Natural killer cell treated with Interleukin-12 subunit alpha and Interleukin-12 subunit beta and Interleukin-15 and Interleukin-18, amount 100 ng/mL, for 72 hours (primary cell): ENCODE data around the gene GBP3. TPM values are rescaled to one million over a fixed set of nuclear protein-coding genes. Genes with fewer than 3 reads are reported as not detected.
"Not testable (repeated sequence)": the region's sequence is repeated elsewhere in the genome, so short reads cannot be mapped to it uniquely, and the experiment has no call there.

ENCODE experiments used
- ATAC-seq, 2 donors: fragments of 150-1000 bp; cut with Tn5 transposase in 1 of 2; sonication (Bioruptor Pico), chemical (Tn5 transposase) in 1 of 2; 2 replicates each; pipeline ENCODE4 v1.10.0; 2021
- DNase-seq: peaks from one replicate; pipeline ENCODE4 v3.0.0; 2022; ENCODE audit warnings: low spot score
- H3K27ac Mint-ChIP-seq, 2 donors: 1 replicate in 1 of 2; 2 replicates in 1 of 2; pipeline ENCODE4 v1.8.0; 2022; ENCODE audit warnings: mixed read lengths in 2 of 2, mild to moderate bottlenecking in 1 of 2, moderate library complexity in 1 of 2
- H3K27me3 Mint-ChIP-seq, 2 donors: 1 replicate in 1 of 2; 2 replicates in 1 of 2; pipeline ENCODE4 v1.8.0; 2022; ENCODE audit warnings: mixed read lengths in 2 of 2
- H3K36me3 Mint-ChIP-seq: one replicate; pipeline ENCODE4 v1.8.0; 2022; ENCODE audit warnings: mixed read lengths
- H3K4me1 Mint-ChIP-seq, 2 donors: 1 replicate in 1 of 2; 2 replicates in 1 of 2; pipeline ENCODE4 v1.8.0; 2022; ENCODE audit warnings: low read depth in 2 of 2, mixed read lengths in 2 of 2, mild to moderate bottlenecking in 1 of 2
- H3K4me3 Mint-ChIP-seq: one replicate; pipeline ENCODE4 v1.8.0; 2022; ENCODE audit warnings: mixed read lengths
- H3K9me3 Mint-ChIP-seq: 2 replicates; pipeline ENCODE4 v1.8.0; 2022; ENCODE audit warnings: mixed read lengths
- total RNA-seq, 2 donors: library from RNA; stranded (reverse); gene quantifications; one replicate each; pipeline ENCODE4 v1.2.3, GENCODE V29; 2022

The GBP3 gene
- total RNA-seq = 10 to 100 TPM; 36.6 to 88.6 TPM

GRCh38 chr1:89022167-89022959 is at the start of gene GBP3:
Gene GBP3 (minus strand): TSS chr1:89022866. CDS start chr1:89020721, 2,145 bp downstream.
- Mint-ChIP-seq H3K27me3 (no peaks in the 10 kb centered on the region), H3K36me3 (peaks cover 33% of the 10 kb centered on the region), H3K4me1 (peaks cover 42 to 45% of the 10 kb centered on the region in 2 donors), H3K4me3 (peak within 1 kb of the TSS; percentile 95), H3K9me3 (no peaks in the 10 kb centered on the region), H3K27ac (peak within 1 kb of the TSS; percentile 84 to 95)
- ATAC-seq = peak; percentile 86 to 89
- DNase-seq = no peak

- Mint-ChIP-seq H3K27ac (peak overlapping the region; percentile 92 to 99), H3K4me3 (peak overlapping the region; percentile 93), H3K9me3 (peaks cover 15% of the 10 kb centered on the region), H3K27me3 (no peaks in the 10 kb centered on the region), H3K4me1 (peaks cover 21 to 24% of the 10 kb centered on the region in 2 donors), H3K36me3 (peaks cover 13% of the 10 kb centered on the region)
- ATAC-seq (peak in 1 of 2 donors; percentile 32), DNase-seq (no peak)
Measured at GRCh38 chr1:89070509-89070908, 47.8 kb upstream of the GBP3 start.

- H3K27ac Mint-ChIP-seq = peak overlapping the region; percentile 92 to 99
- ATAC-seq (peak in 1 of 2 donors; percentile 51), DNase-seq (no peak)
- H3K36me3 Mint-ChIP-seq = peaks cover 16% of the 10 kb centered on the region
- H3K9me3 Mint-ChIP-seq = peaks cover 15% of the 10 kb centered on the region
- H3K4me3 Mint-ChIP-seq = peak overlapping the region; percentile 93
- no peaks in the 10 kb centered on the region for H3K27me3 Mint-ChIP-seq
- peaks cover 21 to 28% of the 10 kb centered on the region in 2 donors for H3K4me1 Mint-ChIP-seq
Measured at GRCh38 chr1:89069951-89070350, 47.3 kb upstream of the GBP3 start.

GRCh38 chr1:89068291-89068690 is 45.6 kb upstream of the GBP3 start:
- Mint-ChIP-seq H3K27ac (peak overlapping the region; percentile 65 to 99), H3K9me3 (peaks cover 6% of the 10 kb centered on the region), H3K36me3 (peaks cover 17% of the 10 kb centered on the region), H3K27me3 (no peaks in the 10 kb centered on the region), H3K4me3 (peak overlapping the region; percentile 28), H3K4me1 (peaks cover 27 to 38% of the 10 kb centered on the region in 2 donors)
- ATAC-seq = no peak
- no peak for DNase-seq

GRCh38 chr1:89065079-89065868 is 42.6 kb upstream of the GBP3 start, which contains the start of gene GBP1:
Gene GBP1 (minus strand): TSS chr1:89065208. CDS start chr1:89063234, 1,974 bp downstream.
- Mint-ChIP-seq H3K27me3 (no peaks in the 10 kb centered on the region), H3K9me3 (peaks cover 3% of the 10 kb centered on the region), H3K4me1 (peaks cover 42 to 62% of the 10 kb centered on the region in 2 donors), H3K36me3 (peaks cover 39% of the 10 kb centered on the region), H3K27ac (peak within 1 kb of the TSS; percentile 90 to 100), H3K4me3 (peak within 1 kb of the TSS; percentile 98)
- DNase-seq (no peak), ATAC-seq (peak; percentile 85 to 91)

- Mint-ChIP-seq H3K9me3 (peaks cover 3% of the 10 kb centered on the region), H3K36me3 (peaks cover 44% of the 10 kb centered on the region), H3K27me3 (no peaks in the 10 kb centered on the region), H3K4me1 (peaks cover 39 to 60% of the 10 kb centered on the region in 2 donors), H3K27ac (peak overlapping the region; percentile 90 to 100), H3K4me3 (peak overlapping the region; percentile 98)
- DNase-seq = no peak
- ATAC-seq = peak; percentile 54 to 68
Measured at GRCh38 chr1:89064632-89065031, 42.0 kb upstream of the GBP3 start.

GRCh38 chr1:89063094-89063493 is 40.4 kb upstream of the GBP3 start:
- no peak for ATAC-seq
- H3K4me1 Mint-ChIP-seq = peaks cover 34 to 54% of the 10 kb centered on the region in 2 donors
- peaks cover 54% of the 10 kb centered on the region for H3K36me3 Mint-ChIP-seq
- no peaks in the 10 kb centered on the region for H3K9me3 Mint-ChIP-seq
- no peaks in the 10 kb centered on the region for H3K27me3 Mint-ChIP-seq
- peak overlapping the region; percentile 90 to 100 for H3K27ac Mint-ChIP-seq
- no peak for DNase-seq
- peak overlapping the region; percentile 98 for H3K4me3 Mint-ChIP-seq

GRCh38 chr1:89060091-89060490 is 37.4 kb upstream of the GBP3 start:
- no peaks in the 10 kb centered on the region for H3K27me3 Mint-ChIP-seq
- peak overlapping the region; percentile 98 for H3K4me3 Mint-ChIP-seq
- ATAC-seq (no peak), DNase-seq (no peak)
- peak overlapping the region; percentile 75 to 100 for H3K27ac Mint-ChIP-seq
- peaks cover 77% of the 10 kb centered on the region for H3K36me3 Mint-ChIP-seq
- no peaks in the 10 kb centered on the region for H3K9me3 Mint-ChIP-seq
- H3K4me1 Mint-ChIP-seq = peaks cover 35 to 55% of the 10 kb centered on the region in 2 donors

- H3K4me1 Mint-ChIP-seq = peaks cover 3 to 12% of the 10 kb centered on the region in 2 donors
- H3K36me3 Mint-ChIP-seq = peaks cover 46% of the 10 kb centered on the region
- no peaks in the 10 kb centered on the region for H3K27me3 Mint-ChIP-seq
- H3K4me3 Mint-ChIP-seq = no peak overlapping the region
- no peak for DNase-seq
- H3K27ac Mint-ChIP-seq = no peak overlapping the region
- no peaks in the 10 kb centered on the region for H3K9me3 Mint-ChIP-seq
- no peak for ATAC-seq
Measured at GRCh38 chr1:89051955-89052312, 29.3 kb upstream of the GBP3 start.

- Mint-ChIP-seq H3K9me3 (no peaks in the 10 kb centered on the region), H3K4me3 (no peak overlapping the region), H3K4me1 (peaks cover 2 to 12% of the 10 kb centered on the region in 2 donors), H3K36me3 (peaks cover 42% of the 10 kb centered on the region), H3K27ac (no peak overlapping the region), H3K27me3 (no peaks in the 10 kb centered on the region)
- ATAC-seq (no peak), DNase-seq (no peak)
Measured at GRCh38 chr1:89051300-89051954, 28.8 kb upstream of the GBP3 start.

GRCh38 chr1:89050649-89051033 is 28.0 kb upstream of the GBP3 start:
- Mint-ChIP-seq H3K9me3 (no peaks in the 10 kb centered on the region), H3K4me3 (no peak overlapping the region), H3K4me1 (peaks cover 0 to 6% of the 10 kb centered on the region in 2 donors), H3K36me3 (peaks cover 36% of the 10 kb centered on the region), H3K27ac (peak overlapping the region in 1 of 2 donors; percentile 19), H3K27me3 (no peaks in the 10 kb centered on the region)
- ATAC-seq (no peak), DNase-seq (no peak)

GRCh38 chr1:89049901-89050648 is 27.4 kb upstream of the GBP3 start:
- DNase-seq, H3K27me3 Mint-ChIP-seq, H3K4me3 Mint-ChIP-seq, H3K9me3 Mint-ChIP-seq, H3K4me1 Mint-ChIP-seq: not testable (repeated sequence)
- peaks cover 34% of the 10 kb centered on the region for H3K36me3 Mint-ChIP-seq
- peak in 1 of 2 donors; percentile 4 for ATAC-seq
- peak overlapping the region in 1 of 2 donors; percentile 19 for H3K27ac Mint-ChIP-seq

GRCh38 chr1:89049187-89049586 is 26.5 kb upstream of the GBP3 start:
- not testable (repeated sequence) for H3K27me3 Mint-ChIP-seq, DNase-seq, H3K4me1 Mint-ChIP-seq, ATAC-seq, H3K4me3 Mint-ChIP-seq, H3K9me3 Mint-ChIP-seq, H3K27ac Mint-ChIP-seq
- peaks cover 25% of the 10 kb centered on the region for H3K36me3 Mint-ChIP-seq
